Subcutaneous preadipocyte (primary cell): Measurements from ENCODE around the gene INPP5J. TPM values are rescaled to one million over a fixed set of nuclear protein-coding genes. Genes with fewer than 3 reads are reported as not detected.

Source experiments
- small RNA-seq: library from RNA; depleted of rRNA; stranded (forward); fragments of <200 nt; gene quantifications from one replicate; pipeline ENCODE3, GENCODE V24; 2012
- total RNA-seq: library from RNA; depleted of rRNA; stranded (reverse); fragments of >200 nt; gene quantifications from 2 replicates; pipeline ENCODE4 v1.2.3, GENCODE V29; 2012

The INPP5J gene, protein sequence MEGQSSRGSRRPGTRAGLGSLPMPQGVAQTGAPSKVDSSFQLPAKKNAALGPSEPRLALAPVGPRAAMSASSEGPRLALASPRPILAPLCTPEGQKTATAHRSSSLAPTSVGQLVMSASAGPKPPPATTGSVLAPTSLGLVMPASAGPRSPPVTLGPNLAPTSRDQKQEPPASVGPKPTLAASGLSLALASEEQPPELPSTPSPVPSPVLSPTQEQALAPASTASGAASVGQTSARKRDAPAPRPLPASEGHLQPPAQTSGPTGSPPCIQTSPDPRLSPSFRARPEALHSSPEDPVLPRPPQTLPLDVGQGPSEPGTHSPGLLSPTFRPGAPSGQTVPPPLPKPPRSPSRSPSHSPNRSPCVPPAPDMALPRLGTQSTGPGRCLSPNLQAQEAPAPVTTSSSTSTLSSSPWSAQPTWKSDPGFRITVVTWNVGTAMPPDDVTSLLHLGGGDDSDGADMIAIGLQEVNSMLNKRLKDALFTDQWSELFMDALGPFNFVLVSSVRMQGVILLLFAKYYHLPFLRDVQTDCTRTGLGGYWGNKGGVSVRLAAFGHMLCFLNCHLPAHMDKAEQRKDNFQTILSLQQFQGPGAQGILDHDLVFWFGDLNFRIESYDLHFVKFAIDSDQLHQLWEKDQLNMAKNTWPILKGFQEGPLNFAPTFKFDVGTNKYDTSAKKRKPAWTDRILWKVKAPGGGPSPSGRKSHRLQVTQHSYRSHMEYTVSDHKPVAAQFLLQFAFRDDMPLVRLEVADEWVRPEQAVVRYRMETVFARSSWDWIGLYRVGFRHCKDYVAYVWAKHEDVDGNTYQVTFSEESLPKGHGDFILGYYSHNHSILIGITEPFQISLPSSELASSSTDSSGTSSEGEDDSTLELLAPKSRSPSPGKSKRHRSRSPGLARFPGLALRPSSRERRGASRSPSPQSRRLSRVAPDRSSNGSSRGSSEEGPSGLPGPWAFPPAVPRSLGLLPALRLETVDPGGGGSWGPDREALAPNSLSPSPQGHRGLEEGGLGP
- under 0.01 and 0.39 TPM in 2 replicates for total RNA-seq

GRCh38 chr22:31122532-31123291 is at the start of gene INPP5J:
INPP5J (plus strand) TSS chr22:31122966; CDS start chr22:31123015, 49 bp downstream.

GRCh38 chr22:31080848-31081649 is 41.7 kb upstream of the INPP5J start, which contains the start of gene SMTN:
SMTN (plus strand) TSS chr22:31081318; CDS start chr22:31083259, 1,941 bp downstream.

DNA sequence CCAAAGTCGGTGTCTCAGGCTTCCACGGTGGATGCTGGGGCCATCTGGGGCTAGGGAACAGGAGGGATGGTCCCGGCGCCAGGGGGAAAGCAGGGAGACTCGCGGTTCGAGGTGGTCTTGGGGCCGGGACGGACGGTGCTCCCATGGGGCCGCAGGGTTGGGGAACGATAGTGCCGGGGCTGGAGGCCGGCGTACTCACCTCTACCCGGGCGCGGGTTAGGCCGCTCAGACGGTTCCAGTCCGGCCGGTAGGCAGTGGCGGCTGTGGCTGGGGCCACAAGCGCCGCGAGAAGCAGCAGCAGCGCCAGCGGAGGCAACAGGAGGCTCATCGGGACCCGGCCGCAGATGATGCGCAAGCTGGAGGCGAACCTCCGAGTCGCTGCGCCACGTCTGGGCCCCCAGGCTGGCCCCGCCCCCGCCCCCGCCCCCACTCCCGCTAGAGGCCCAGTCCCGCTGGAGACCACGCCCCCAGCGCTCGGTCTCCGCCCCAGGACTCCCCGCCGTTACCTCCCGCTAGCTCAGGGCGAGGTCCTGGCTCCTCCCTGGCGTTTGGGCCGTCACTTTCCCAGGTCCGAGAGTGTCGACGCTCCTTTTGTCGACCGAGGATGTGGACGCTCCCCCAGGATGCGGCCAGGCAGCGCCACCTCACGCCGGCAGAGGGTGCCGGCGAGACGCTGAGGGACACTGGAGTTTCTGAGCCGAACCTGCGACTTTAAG is 15.4 kb upstream of the INPP5J start, which contains the start of gene SELENOM:
SELENOM (minus strand) TSS at position 391 of the 716 bp plus-strand sequence; CDS start at position 328, 63 bp downstream.

DNA sequence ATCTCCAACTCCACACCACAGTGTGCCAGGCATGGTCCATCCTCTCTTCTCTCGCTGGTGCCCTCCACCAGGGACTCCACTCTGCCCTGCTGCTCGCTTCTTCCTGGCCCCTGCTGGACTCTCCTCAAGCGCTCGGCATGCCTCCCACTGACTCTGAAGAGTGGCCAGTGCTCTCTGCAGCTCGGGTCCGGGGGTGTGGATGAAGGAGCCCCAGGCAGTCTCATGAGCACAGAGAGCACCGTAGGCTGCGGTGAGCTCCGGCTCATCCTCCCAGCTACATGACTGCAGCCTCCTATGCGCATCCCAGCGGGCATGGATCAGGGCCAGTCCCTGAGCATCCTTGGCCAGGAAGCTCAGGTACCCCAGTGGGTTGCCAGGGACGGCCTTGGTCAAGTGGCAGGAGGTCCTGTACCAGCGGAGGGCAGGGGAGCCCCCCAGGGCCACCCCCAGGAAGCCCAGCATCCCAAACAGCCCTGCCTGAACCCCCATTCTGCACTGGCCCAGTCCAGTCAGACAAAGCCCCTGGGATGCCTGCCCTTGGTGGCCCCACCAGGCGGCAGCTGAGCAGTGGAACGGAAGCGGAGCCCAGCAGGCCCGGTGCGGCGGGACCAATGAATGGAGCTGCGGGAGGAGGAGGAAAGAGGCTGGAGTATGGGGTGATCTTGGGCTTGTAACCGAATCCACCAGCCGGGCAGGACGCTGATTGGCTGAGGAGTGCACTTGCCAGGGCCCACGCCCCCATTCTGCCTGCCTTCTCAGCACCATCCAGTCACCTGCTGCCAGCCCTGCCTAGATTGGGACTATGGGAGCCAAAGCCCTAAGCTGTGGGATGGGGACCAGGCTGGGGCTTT is 17.3 kb downstream of the INPP5J start, which contains the start of gene PLA2G3:
PLA2G3 (minus strand) TSS at position 643 of the 851 bp plus-strand sequence; CDS start at position 489, 154 bp downstream.

Small RNA genes within 50 kb of the gene (small RNA-seq; reads per million reads assigned to genes)
- gene MIR3928, result 1.5 reads per million, percentile 72 among the genes with 10 or more reads in this experiment

Other genes starting within 250 kb of the INPP5J start
- 14.3 and 19.0 TPM in 2 replicates for gene MORC2, start 154.2 kb upstream of the INPP5J start, total RNA-seq
- 41.9 and 54.2 TPM in 2 replicates for gene TUG1, start 153.7 kb upstream of the INPP5J start, total RNA-seq
- 69.8 and 129 TPM in 2 replicates for gene SMTN, start 41.6 kb upstream of the INPP5J start, total RNA-seq
- gene SELENOM, start 15.4 kb upstream of the INPP5J start, total RNA-seq, result 30.1 and 74.2 TPM in 2 replicates
- 0.20 TPM in 1 of 2 replicates, not detected in the other for gene PLA2G3, start 17.5 kb downstream of the INPP5J start, total RNA-seq
- gene RNF185, start 37.2 kb downstream of the INPP5J start, total RNA-seq, result 26.1 and 29.5 TPM in 2 replicates
- gene LIMK2, start 89.3 kb downstream of the INPP5J start, total RNA-seq, result 9.6 and 13.6 TPM in 2 replicates
- 5.3 and 12.9 TPM in 2 replicates for gene PIK3IP1, start 169.5 kb downstream of the INPP5J start, total RNA-seq
- gene PATZ1, start 223.4 kb downstream of the INPP5J start, total RNA-seq, result 12.5 and 13.6 TPM in 2 replicates